Progenitor cell of endocrine pancreas (in vitro differentiated cells): ENCODE measurements around the gene TOGARAM1. TPM values are rescaled to one million over a fixed set of nuclear protein-coding genes. Genes with fewer than 3 reads are reported as not detected.
"Not testable (repeated sequence)": the region's sequence is repeated elsewhere in the genome, so short reads cannot be mapped to it uniquely, and the experiment has no call there.

Source experiments
- DNase-seq: peaks from one replicate; pipeline ENCODE4 v3.0.0; 2021; ENCODE audit warnings: low spot score; ENCODE audit not compliant: unreplicated experiment
- H3K27ac Mint-ChIP-seq: 2 replicates; pipeline ENCODE4 v1.8.0; 2021; ENCODE audit warnings: mild to moderate bottlenecking, moderate library complexity, mixed read lengths
- H3K27me3 Mint-ChIP-seq: 2 replicates; pipeline ENCODE4 v1.8.0; 2021; ENCODE audit warnings: mixed read lengths
- H3K36me3 Mint-ChIP-seq: 2 replicates; pipeline ENCODE4 v1.8.0; 2022; ENCODE audit warnings: mixed read lengths; ENCODE audit not compliant: insufficient read depth
- H3K4me1 Mint-ChIP-seq: 2 replicates; pipeline ENCODE4 v1.8.0; 2021; ENCODE audit warnings: low read depth, mixed read lengths
- H3K4me3 Mint-ChIP-seq: 2 replicates; pipeline ENCODE4 v1.8.0; 2021; ENCODE audit warnings: low read depth, mild to moderate bottlenecking, moderate library complexity, mixed read lengths
- H3K9me3 Mint-ChIP-seq: 2 replicates; pipeline ENCODE4 v1.8.0; 2021; ENCODE audit warnings: low read depth, mixed read lengths
- CTCF ChIP-seq: fragments of 200-600 bp; sonication (generic); IDR thresholded peaks from one replicate; pipeline ENCODE4 v1.5.0; 2021; ENCODE audit warnings: antibody characterized with exemption, mild to moderate bottlenecking; ENCODE audit not compliant: unreplicated experiment
- total RNA-seq: library from RNA; stranded (reverse); gene quantifications from 2 replicates; pipeline ENCODE4 v1.2.1, GENCODE V29; 2021

TOGARAM1 gene
- total RNA-seq, 1 donor from 2014 or later, result 25.0 TPM

DNA sequence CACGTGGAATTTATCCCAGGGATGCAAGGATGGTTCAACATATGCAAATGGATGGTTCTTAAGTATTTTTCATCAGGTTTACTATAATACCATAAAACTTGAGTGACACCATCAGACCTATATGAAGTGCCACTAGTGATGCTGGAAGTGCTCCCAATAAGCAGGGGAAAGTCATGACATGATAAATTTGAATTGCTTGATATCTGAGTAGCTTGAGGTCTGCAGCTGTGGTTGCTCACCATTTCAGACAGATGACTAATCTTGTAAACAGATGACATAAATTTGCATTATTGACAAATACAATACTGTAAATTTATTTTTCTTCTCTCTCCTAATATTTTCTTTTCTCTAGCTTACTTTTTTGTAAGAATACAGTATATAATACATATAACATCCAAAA lies 108.2 kb downstream of the TOGARAM1 start:
- Mint-ChIP-seq H3K36me3 (peaks cover 7% of the 10 kb centered on the region), H3K4me1 (no peaks in the 10 kb centered on the region), H3K4me3 (no peak overlapping the region), H3K9me3 (no peaks in the 10 kb centered on the region), H3K27ac (no peak overlapping the region), H3K27me3 (no peaks in the 10 kb centered on the region)
- DNase-seq, result no peak
- no peak for TF ChIP-seq CTCF

DNA sequence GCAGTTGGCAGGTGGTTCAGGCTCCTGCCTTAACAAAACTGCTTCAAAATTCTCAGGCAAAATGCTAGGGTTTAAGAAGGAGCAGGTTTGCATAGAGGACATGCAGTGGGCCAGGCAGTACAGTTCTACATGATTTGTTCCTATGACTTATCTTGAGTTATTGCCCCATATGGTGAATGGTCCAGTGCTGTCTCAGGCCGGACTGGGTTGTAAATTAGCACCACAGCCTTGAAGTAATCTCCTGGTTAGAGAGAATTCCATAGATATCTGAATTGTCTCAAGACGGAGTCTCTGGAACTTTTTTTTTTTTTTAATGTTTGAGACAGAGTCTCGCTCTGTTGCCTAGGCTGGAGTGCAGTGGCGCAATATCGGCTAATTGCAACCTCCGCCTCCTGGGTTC lies 110.1 kb downstream of the TOGARAM1 start:
- H3K4me3 Mint-ChIP-seq, result no peak overlapping the region
- H3K9me3 Mint-ChIP-seq, result no peaks in the 10 kb centered on the region
- no peak for DNase-seq
- TF ChIP-seq CTCF, result no peak
- H3K4me1 Mint-ChIP-seq, result peaks cover 5% of the 10 kb centered on the region
- no peaks in the 10 kb centered on the region for H3K27me3 Mint-ChIP-seq
- H3K27ac Mint-ChIP-seq, result no peak overlapping the region
- peaks cover 7% of the 10 kb centered on the region for H3K36me3 Mint-ChIP-seq

DNA sequence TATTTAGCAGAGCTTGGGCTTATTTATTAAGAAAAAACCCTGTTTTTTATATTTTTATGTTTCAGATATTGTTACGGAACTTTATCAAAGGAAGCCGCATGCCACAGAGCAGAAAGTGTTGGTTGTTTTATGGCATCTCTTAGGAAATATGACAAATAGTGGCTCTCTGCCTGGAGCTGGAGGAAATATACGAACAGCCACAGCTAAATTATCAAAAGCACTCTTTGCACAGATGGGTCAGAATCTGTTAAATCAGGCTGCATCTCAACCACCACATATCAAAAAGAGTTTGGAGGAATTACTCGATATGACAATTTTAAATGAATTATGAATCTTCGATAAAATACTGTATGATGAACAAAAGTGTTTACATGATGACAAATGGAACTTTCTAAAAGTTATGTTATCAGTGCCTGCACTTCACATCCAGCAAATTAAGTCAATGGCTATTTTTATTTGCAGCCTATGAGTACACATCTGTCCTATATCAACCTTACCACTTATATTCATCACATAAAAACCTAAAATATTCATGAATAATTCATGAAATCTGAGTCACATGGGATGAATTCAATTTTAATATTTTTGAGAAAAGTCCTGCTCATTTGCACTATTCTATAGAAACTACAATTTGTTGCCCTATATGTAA lies 111.4 kb downstream of the TOGARAM1 start:
- Mint-ChIP-seq H3K27ac (no peak overlapping the region), H3K4me1 (peaks cover 5% of the 10 kb centered on the region), H3K27me3 (no peaks in the 10 kb centered on the region), H3K9me3 (no peaks in the 10 kb centered on the region), H3K36me3 (peaks cover 7% of the 10 kb centered on the region), H3K4me3 (no peak overlapping the region)
- DNase-seq, result no peak
- no peak for TF ChIP-seq CTCF

- no peaks in the 10 kb centered on the region for H3K36me3 Mint-ChIP-seq
- H3K27me3 Mint-ChIP-seq, result no peaks in the 10 kb centered on the region
- H3K27ac Mint-ChIP-seq, result no peak overlapping the region
- peaks cover 14% of the 10 kb centered on the region for H3K4me1 Mint-ChIP-seq
- no peak for TF ChIP-seq CTCF
- H3K4me3 Mint-ChIP-seq, result no peak overlapping the region
- no peaks in the 10 kb centered on the region for H3K9me3 Mint-ChIP-seq
- DNase-seq, result no peak
Measured at GRCh38 chr14:45078323-45078722, 116.3 kb downstream of the TOGARAM1 start.

- not testable (repeated sequence) for H3K36me3 Mint-ChIP-seq, H3K27me3 Mint-ChIP-seq, H3K9me3 Mint-ChIP-seq, H3K4me3 Mint-ChIP-seq, DNase-seq, H3K27ac Mint-ChIP-seq
- H3K4me1 Mint-ChIP-seq, result peaks cover 23% of the 10 kb centered on the region
Measured at GRCh38 chr14:45080416-45080968, 118.5 kb downstream of the TOGARAM1 start.

GRCh38 chr14:45081096-45081495 lies 119.1 kb downstream of the TOGARAM1 start:
- not testable (repeated sequence) for H3K27me3 Mint-ChIP-seq, H3K27ac Mint-ChIP-seq

More at GRCh38 chr14:45081096-45081495, 119.1 kb downstream of the TOGARAM1 start:
- H3K4me1 Mint-ChIP-seq, result peaks cover 25% of the 10 kb centered on the region
- not testable (repeated sequence) for H3K9me3 Mint-ChIP-seq, DNase-seq, H3K36me3 Mint-ChIP-seq, H3K4me3 Mint-ChIP-seq
